Measurements from ENCODE around the gene PLTP.
"Not testable (repeated sequence)": the region's sequence is repeated elsewhere in the genome, so short reads cannot be mapped to it uniquely, and the experiment has no call there.

The PLTP gene, protein sequence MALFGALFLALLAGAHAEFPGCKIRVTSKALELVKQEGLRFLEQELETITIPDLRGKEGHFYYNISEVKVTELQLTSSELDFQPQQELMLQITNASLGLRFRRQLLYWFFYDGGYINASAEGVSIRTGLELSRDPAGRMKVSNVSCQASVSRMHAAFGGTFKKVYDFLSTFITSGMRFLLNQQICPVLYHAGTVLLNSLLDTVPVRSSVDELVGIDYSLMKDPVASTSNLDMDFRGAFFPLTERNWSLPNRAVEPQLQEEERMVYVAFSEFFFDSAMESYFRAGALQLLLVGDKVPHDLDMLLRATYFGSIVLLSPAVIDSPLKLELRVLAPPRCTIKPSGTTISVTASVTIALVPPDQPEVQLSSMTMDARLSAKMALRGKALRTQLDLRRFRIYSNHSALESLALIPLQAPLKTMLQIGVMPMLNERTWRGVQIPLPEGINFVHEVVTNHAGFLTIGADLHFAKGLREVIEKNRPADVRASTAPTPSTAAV

DNA sequence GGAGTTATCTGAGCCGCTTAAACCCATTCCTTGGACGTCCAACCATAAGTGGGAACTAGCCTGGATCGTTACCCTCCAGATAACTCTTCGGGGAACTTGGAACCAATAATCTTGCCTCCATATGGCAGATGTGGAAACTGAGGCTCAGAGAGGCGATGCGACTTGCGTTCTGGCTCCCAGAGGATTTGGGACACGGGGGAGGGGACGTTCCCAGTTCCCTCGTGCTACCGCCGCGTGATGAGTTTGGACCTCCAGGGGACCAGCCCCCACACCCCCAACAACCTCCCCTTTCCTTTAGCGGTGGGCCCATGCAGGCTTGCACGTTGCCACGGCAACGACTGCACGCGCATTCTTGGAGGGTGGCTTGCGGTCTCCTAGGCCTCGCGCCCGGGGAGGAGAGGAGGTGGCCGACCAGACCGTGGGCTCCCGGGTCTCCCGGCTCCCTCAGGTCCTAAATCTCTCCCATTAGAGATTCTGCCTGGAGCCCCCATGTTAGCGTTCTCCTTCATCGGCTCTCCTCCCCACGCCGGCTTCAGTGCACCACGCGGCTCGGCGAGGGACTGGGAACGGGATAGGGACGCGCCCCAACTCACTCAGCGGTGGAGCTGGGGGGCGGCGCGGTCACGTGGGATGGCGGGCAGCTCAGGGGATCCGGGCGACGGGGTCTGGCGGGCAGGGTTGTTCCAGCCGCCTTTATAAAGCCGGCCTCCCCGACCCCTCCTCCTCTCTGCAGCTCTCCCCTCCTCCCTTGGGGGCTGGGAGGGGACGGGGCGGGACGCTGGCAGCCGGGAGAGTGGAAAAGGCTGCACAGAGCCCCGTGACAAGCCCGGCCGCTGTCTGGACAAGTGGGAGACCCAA is at the start of gene PLTP:
Gene PLTP (minus strand): TSS at position 670 of the 858 bp plus-strand sequence. CDS start 703 bp downstream, outside the sequence.
- DNase-seq (ENCODE audit: low read depth, low spot score), result peak; percentile 95

GRCh38 chr20:45959956-45960630 is 48.1 kb upstream of the PLTP start:
- DNase-seq (ENCODE audit: low read depth, low spot score), result no peak

GRCh38 chr20:45959126-45959525 is 47.2 kb upstream of the PLTP start:
- DNase-seq (ENCODE audit: low read depth, low spot score), result no peak

- DNase-seq (ENCODE audit: low read depth, low spot score), result no peak
Measured at GRCh38 chr20:45958593-45958992, 46.6 kb upstream of the PLTP start.

- no peak for DNase-seq (ENCODE audit: low read depth, low spot score)
Measured at GRCh38 chr20:45957021-45957941, 45.3 kb upstream of the PLTP start.

DNA sequence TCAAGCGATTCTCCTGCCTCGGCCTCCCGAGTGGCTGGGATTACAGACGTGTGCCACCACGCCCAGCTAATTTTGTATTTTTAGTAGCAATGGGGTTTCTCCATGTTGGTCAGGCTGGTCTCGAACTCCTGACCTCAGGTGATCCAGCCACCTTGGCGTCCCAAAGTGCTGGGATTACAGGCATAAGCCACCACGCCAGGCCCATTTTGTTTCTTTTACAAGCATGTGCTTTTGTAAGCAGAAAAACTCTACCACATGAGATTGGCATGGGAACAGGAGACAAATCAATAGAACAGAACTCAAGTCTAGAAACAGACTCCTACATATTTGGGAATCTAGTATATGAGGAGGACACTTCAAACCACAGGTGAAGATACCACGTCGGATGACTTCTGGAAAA is 44.4 kb upstream of the PLTP start:
- not testable (repeated sequence) for DNase-seq (ENCODE audit: low read depth, low spot score)

- no peak for DNase-seq (ENCODE audit: low read depth, low spot score)
Measured at GRCh38 chr20:45953672-45954071, 41.7 kb upstream of the PLTP start.

DNA sequence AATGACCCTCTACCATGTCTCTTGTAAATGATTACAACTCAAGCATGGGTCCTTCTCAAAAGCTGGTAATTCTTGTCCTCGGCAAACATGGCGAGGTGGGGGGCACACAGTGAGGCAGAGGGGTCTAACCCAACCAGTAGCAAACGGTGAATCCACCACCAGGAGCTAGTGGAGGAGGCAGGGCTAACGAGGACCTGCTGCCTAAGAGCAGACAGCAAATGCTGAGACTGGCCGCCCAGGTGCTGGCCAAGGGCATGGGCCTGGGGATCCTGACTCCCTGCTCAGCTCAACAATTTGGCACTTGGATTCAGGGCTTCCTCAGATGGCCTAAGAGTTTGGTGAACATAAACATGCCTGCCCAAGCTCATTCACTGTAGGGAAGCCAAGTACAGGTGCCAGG is 40.9 kb upstream of the PLTP start:
- no peak for DNase-seq (ENCODE audit: low read depth, low spot score)

- no peak for DNase-seq (ENCODE audit: low read depth, low spot score)
Measured at GRCh38 chr20:45951925-45952834, 40.2 kb upstream of the PLTP start.

- no peak for DNase-seq (ENCODE audit: low read depth, low spot score)
Measured at GRCh38 chr20:45950330-45950646, 38.3 kb upstream of the PLTP start.

DNA sequence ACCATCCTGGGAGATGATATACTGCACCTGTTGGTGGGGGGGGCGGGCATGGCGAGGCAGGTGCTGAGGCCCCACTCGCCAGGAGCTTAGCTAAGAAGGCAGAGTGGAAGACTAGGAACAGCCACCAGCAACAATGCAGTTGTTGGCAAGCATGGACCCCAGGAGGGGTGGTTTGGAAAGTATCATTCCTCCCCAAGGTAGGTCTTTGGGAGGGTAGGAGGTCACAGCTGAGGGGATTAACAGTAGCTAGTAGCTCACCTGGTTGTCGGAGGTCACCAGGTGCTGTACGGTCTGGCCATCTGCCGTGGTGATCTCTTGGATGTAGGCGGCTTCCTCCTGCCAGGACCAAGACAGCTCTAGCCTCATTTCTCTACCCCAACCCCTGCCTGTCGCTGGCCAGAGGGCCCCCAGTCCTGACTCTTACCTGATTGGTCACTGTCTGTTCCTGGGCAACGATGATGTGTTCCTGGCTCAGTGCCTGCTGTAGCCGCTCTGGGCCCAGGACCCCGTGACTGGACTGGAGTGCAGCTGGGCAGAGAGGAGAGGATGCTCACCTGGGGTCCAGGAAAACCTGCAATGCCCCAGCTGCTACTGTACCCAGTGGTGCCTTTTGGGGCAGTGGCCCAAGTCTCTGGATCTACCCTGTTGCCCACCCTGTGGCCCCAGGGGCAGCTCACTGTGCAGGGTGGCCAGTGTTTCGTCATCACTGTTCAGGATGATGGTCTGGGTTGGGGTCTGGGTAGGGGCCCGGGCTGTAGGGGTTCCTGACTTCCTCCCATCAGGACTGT is 37.8 kb upstream of the PLTP start:
- no peak for DNase-seq (ENCODE audit: low read depth, low spot score)

DNA sequence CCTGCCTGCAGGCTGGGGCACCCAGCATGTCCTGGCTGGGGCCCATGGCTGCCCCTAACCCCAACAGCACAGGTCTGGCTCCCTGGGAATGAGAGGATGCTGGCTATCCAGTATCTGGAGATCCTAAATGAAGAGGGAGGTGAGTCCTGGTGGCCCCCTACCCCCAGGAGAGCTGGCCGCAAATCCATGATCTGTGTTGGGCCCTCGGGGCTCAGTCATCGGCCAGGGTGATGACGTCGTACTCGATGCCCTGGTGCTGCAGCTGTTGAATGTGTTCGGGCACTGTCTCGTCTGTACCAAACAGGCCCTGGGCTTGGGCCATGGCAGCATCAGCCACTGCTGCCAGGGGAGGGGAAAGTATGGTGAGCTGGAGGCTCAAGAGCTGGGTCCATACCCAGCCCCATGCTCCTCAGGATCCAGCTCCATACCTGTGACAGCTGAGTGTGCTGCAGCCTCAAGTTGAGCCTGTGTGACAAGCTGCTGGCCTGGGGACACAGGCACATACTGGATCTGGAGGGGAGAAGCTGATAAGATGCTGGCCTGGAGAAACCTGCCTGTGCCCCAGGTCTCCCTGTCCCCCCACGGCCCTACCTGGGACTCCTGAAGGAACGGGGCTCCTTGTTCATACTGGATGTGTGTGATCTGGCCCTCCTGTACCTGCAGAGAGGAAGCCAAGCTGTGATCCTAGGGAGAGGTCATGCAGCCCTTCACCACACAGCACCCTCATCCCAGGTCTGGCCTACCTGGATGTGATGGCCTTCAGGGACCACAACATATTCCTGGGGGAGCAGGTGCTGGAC is 37.0 kb upstream of the PLTP start:
- DNase-seq (ENCODE audit: low read depth, low spot score), result no peak

GRCh38 chr20:45948261-45948733 is 36.3 kb upstream of the PLTP start:
- DNase-seq (ENCODE audit: low read depth, low spot score), result no peak

DNA sequence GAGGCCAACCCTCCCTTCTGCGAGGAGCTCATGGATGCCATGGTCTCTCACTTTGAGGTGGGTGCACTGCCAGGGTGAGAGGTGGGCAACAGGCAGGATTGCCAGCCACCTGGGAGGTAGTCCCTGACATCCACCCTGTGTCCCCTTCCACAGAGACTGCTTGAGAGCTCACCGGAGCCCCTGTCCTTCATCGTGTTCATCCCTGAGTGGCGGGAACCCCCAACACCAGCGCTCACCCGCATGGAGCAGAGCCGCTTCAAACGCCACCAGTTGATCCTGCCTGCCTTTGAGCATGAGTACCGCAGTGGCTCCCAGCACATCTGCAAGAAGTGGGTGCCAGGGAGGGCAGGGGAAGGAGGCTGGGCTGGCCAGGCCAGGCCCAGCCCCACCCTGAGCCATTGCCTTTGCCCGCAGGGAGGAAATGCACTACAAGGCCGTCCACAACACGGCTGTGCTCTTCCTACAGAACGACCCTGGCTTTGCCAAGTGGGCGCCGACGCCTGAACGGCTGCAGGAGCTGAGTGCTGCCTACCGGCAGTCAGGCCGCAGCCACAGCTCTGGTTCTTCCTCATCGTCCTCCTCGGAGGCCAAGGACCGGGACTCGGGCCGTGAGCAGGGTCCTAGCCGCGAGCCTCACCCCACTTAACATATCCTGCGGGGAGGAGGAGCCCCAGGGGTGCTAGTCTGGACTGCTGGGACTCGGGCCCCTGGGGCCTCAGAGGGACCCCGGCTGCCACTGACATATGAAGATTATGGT is 35.3 kb upstream of the PLTP start:
- no peak for DNase-seq (ENCODE audit: low read depth, low spot score)

GRCh38 chr20:45946149-45946970 is 34.4 kb upstream of the PLTP start:
- no peak for DNase-seq (ENCODE audit: low read depth, low spot score)

DNA sequence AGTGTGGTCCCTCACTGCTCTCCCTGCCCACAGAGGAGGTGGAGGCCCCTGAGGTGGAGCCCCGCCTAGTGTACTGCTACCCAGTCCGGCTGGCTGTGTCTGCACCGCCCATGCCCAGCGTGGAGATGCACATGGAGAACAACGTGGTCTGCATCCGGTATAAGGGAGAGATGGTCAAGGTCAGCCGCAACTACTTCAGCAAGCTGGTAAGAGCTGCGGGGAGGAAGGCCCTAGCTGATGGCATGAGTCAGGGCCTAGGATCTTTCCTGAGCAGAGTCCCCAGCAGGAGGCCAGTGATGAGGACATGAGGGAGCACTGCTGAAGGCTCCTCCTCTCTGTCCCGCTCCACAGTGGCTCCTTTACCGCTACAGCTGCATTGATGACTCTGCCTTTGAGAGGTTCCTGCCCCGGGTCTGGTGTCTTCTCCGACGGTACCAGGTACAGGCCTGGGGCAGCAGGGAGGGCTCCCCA is 33.8 kb upstream of the PLTP start:
- no peak for DNase-seq (ENCODE audit: low read depth, low spot score)

Data from astrocyte of the hippocampus (primary cell).